Measurements from ENCODE around the gene OSBPL2.

The OSBPL2 gene

DNA sequence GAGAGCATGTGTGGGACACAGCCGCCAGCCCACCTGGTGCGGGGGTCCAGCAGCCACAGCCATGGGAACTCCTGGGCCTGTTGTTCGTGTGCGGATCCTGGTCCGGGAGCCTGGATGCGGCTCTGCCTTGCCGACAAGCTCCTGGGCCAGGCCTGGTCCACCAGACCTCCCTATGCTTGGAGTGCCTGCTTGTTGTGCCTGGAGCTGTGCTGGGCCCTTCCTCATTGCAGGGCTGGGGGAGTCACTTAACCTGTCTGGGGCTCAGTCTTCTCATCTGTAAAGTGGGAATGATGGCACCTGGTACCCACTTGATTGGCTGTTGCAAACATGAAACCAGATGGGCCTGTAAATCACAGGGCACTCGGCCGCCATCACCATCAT lies 2.6 kb upstream of the OSBPL2 start:
- H3K4me3 ChIP-seq (ENCODE audit: control insufficient read depth, low read depth, low read length), result no peak overlapping the region
- no peak for DNase-seq (ENCODE audit: low read depth)
- TF ChIP-seq, protein P1, sequence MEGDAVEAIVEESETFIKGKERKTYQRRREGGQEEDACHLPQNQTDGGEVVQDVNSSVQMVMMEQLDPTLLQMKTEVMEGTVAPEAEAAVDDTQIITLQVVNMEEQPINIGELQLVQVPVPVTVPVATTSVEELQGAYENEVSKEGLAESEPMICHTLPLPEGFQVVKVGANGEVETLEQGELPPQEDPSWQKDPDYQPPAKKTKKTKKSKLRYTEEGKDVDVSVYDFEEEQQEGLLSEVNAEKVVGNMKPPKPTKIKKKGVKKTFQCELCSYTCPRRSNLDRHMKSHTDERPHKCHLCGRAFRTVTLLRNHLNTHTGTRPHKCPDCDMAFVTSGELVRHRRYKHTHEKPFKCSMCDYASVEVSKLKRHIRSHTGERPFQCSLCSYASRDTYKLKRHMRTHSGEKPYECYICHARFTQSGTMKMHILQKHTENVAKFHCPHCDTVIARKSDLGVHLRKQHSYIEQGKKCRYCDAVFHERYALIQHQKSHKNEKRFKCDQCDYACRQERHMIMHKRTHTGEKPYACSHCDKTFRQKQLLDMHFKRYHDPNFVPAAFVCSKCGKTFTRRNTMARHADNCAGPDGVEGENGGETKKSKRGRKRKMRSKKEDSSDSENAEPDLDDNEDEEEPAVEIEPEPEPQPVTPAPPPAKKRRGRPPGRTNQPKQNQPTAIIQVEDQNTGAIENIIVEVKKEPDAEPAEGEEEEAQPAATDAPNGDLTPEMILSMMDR (conservative IDR thresholded peaks at IDR 0.05; ENCODE audit: control insufficient read depth, insufficient read depth, low read depth, low read length), result no peak

DNA sequence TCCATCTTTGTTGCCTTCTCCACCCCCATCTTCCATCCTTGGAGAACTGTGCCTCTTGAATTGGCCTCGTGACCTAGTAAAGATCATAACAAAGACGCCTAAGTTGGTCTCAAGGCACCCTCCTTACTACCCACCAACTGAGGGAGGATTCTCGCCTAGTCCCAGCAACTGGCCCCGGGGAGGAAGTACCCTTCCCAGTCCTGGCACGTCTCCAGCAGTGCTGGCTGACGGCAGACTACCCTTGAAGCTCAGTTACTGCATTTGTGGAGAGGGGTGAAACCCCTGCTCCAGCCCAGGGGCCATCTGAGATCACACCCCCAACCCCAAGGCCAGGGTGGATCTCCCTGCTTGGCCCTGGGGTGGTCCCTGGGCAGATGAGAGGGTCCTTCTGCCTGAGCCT lies 2.1 kb upstream of the OSBPL2 start:
- DNase-seq (ENCODE audit: low read depth), result no peak
- TF ChIP-seq, protein P1 (conservative IDR thresholded peaks at IDR 0.05; ENCODE audit: control insufficient read depth, insufficient read depth, low read depth, low read length), result no peak
- no peak overlapping the region for H3K4me3 ChIP-seq (ENCODE audit: control insufficient read depth, low read depth, low read length)

DNA sequence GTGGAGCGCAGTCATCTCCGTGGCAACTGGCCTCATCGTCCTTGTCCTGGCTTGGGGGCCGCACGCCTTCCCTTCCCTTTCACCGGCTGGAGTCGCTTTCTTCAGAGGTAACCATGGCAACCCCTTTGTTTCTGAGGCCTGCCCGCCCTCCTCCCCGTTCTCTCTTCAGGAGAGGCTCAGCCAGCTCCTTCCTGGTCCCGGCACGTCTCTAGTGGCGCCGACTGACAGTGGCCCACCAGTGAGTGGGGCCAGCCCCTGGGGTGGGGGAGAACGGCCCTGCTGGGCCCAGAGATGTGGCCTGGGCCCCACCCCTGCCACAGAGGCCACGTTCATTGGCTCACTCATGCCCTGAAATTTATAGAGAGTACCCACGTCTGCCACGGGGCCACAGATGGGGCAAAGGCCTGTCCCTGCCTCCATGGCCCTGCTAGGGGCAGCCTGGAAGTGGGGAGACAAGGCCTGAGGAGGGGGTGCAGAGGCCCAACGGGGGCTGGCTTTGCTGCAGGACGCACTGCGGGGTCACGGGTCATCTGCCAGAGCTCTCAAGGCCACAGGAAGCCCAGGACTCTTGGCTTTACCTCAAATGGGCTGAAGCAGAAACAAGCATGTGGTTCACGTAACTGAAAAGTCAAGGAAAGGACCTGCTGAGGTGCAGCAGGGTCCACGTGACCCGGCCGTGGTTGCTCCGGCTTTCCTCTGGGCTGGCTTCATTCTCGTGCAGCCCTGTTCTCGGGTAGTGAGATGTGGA lies 1.4 kb upstream of the OSBPL2 start:
- no peak for DNase-seq (ENCODE audit: low read depth)
- TF ChIP-seq, protein P1 (conservative IDR thresholded peaks at IDR 0.05; ENCODE audit: control insufficient read depth, insufficient read depth, low read depth, low read length), result no peak
- H3K4me3 ChIP-seq (ENCODE audit: control insufficient read depth, low read depth, low read length), result no peak overlapping the region

DNA sequence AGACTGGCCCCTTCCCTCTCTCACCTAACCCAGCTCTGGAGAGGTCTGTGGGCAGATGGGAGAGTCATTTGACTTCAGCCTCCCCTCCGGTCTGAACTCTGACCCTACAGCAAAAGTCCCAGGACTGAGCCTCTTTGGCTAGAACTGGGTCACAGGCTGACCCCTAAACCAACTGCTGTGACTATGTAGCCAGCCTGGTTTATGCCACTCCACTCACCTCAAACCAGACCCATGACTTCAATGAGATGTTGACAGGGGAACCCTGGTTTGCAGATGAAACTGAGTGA lies 864 bp upstream of the OSBPL2 start:
- TF ChIP-seq, protein P1 (conservative IDR thresholded peaks at IDR 0.05; ENCODE audit: control insufficient read depth, insufficient read depth, low read depth, low read length), result no peak
- no peak overlapping the region for H3K4me3 ChIP-seq (ENCODE audit: control insufficient read depth, low read depth, low read length)
- no peak for DNase-seq (ENCODE audit: low read depth)

DNA sequence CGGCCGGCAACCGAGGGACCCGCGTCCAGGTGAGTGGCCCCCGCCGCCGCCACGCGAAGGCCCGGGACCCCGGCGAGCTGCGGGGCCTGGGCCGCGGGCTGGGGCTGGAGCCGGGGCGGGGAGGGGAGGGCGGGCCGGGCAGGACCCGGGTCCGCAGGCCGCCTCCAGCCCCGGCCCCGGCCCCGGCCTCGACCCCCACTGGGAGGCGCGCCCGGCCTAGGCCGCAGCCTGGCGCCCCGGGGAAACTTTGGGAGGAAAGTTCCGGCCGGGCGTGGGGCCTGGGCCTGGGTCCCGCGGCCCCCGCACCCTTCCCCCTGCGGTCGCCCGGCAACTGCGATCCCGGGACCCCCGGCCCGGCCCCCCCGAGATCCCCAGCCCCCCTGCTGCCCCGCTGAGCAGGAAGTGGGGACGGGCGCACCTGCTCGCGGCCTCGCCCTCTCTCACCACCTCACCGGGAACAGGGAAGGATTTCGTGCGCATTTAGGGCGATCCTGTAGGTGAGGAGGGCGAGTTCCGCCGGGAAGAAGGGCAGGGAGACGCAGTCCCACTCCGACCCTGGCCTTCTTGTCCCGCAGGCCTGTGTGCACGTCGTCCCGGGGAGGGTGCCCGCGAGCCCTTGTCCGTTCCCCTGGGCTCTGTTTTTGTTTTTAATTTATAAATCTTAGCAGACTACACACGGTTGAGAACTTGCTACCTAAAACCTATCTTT lies 402 bp downstream of the OSBPL2 start:
- peak overlapping the region; percentile 66 for H3K4me3 ChIP-seq (ENCODE audit: control insufficient read depth, low read depth, low read length)
- TF ChIP-seq, protein P1 (conservative IDR thresholded peaks at IDR 0.05; ENCODE audit: control insufficient read depth, insufficient read depth, low read depth, low read length), result no peak
- no peak for DNase-seq (ENCODE audit: low read depth)

DNA sequence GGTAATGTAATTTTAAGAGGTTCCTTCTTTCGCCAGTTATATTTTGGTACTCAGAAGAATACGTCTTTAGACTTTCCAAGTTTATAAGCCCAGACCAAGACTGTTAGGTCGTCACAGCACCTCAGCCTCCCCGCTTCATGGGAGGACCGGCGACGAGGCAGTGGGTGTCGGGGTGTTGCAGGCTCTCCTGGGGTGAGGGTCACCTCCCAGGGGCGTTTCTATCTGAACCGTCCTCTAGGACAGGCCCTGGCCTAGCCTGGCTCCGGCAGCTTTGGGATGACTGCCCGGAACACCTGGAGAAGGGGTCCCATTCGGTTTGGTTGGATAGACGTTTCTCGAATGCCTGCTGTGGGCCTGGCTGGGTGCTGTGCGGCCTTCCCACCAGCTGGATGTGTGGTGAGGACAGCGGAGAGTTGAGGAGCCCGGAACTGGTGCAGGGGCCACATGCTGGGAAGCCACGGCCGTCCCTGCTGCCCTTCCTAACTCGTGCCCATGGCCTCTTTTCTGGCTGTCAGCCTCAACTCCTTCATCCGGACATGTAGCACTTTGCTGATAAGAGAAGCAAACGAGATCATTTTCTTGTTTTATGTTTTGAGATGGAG lies 1.1 kb downstream of the OSBPL2 start:
- peak overlapping the region; percentile 66 for H3K4me3 ChIP-seq (ENCODE audit: control insufficient read depth, low read depth, low read length)
- peak; percentile 7 for DNase-seq (ENCODE audit: low read depth)
- TF ChIP-seq, protein P1 (conservative IDR thresholded peaks at IDR 0.05; ENCODE audit: control insufficient read depth, insufficient read depth, low read depth, low read length), result no peak
